Measurements from ENCODE around the gene LMNTD1. TPM values are rescaled to one million over a fixed set of nuclear protein-coding genes. Genes with fewer than 3 reads are reported as not detected.

LMNTD1 gene
- total RNA-seq, 1 experiment from 2014 or later: not detected

GRCh38 chr12:25463521-25463920 lies 89.6 kb downstream of the LMNTD1 start (continued):
- TF ChIP-seq, protein P1, sequence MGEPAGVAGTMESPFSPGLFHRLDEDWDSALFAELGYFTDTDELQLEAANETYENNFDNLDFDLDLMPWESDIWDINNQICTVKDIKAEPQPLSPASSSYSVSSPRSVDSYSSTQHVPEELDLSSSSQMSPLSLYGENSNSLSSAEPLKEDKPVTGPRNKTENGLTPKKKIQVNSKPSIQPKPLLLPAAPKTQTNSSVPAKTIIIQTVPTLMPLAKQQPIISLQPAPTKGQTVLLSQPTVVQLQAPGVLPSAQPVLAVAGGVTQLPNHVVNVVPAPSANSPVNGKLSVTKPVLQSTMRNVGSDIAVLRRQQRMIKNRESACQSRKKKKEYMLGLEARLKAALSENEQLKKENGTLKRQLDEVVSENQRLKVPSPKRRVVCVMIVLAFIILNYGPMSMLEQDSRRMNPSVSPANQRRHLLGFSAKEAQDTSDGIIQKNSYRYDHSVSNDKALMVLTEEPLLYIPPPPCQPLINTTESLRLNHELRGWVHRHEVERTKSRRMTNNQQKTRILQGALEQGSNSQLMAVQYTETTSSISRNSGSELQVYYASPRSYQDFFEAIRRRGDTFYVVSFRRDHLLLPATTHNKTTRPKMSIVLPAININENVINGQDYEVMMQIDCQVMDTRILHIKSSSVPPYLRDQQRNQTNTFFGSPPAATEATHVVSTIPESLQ (CRISPR knock-in tag; IDR thresholded peaks at IDR 0.05): no peak
- TF ChIP-seq TP53 (CRISPR knock-in tag; IDR thresholded peaks at IDR 0.05): no peak
- no peak for TF ChIP-seq MAX (CRISPR knock-in tag; IDR thresholded peaks at IDR 0.05)

DNA sequence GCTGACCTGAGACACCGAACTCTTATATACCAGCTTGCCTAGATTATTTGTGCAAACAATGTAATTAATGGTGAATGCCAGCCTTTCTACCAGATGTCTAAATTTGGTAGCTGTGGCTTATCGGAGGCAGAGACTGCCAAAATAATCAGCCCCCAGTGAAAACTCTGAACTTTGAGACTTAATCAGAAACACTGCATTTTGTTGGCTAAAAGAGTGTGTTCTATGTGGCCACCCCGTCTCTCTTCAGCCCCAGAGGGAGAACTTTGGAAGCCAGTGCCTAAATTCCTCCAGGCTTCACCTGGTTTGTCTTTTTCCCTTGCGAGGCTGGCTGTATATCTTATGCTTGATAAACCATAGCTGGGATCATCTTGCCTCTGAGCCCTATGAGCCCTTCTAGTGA lies 90.1 kb downstream of the LMNTD1 start:
- Mint-ChIP-seq H3K4me3 (no peak overlapping the region), H3K4me1 (no peaks in the 10 kb centered on the region), H3K27me3 (ENCODE audit: low read depth) (peaks cover 3% of the 10 kb centered on the region; the same call in 1 of the 2 replicates), H3K9me3 (peaks cover 6% of the 10 kb centered on the region), H3K36me3 (no peaks in the 10 kb centered on the region), H3K27ac (no peak overlapping the region)
- ChIA-PET POLR2A (no interaction called here), CTCF (no interaction called here)
- DNase-seq (ENCODE audit: low spot score) (no peak), ATAC-seq (no peak)
- TF ChIP-seq ELF4 (CRISPR knock-in tag; IDR thresholded peaks at IDR 0.05; ENCODE audit: low read depth): no peak
- TF ChIP-seq MXD4 (CRISPR knock-in tag; IDR thresholded peaks at IDR 0.05; ENCODE audit: borderline replicate concordance): no peak
- no peak for TF ChIP-seq SP1 (CRISPR knock-in tag; conservative IDR thresholded peaks at IDR 0.05)
- no peak for TF ChIP-seq ZBTB21 (CRISPR knock-in tag; IDR thresholded peaks at IDR 0.05; ENCODE audit: borderline replicate concordance)
- no peak for TF ChIP-seq AR (CRISPR knock-in tag; IDR thresholded peaks at IDR 0.05)
- TF ChIP-seq ZNF396 (CRISPR knock-in tag; IDR thresholded peaks at IDR 0.05; ENCODE audit: borderline replicate concordance): no peak
- no peak for TF ChIP-seq ZNF317 (CRISPR knock-in tag; IDR thresholded peaks at IDR 0.05; ENCODE audit: borderline replicate concordance, low read depth)
- TF ChIP-seq PREB (CRISPR knock-in tag; IDR thresholded peaks at IDR 0.05; ENCODE audit: borderline replicate concordance): no peak
- TF ChIP-seq ESRRA (CRISPR knock-in tag; IDR thresholded peaks at IDR 0.05; ENCODE audit: borderline replicate concordance): no peak
- TF ChIP-seq OVOL2 (CRISPR knock-in tag; IDR thresholded peaks at IDR 0.05; ENCODE audit: borderline replicate concordance): no peak
- no peak for TF ChIP-seq ATF1 (CRISPR knock-in tag; IDR thresholded peaks at IDR 0.05)
- no peak for TF ChIP-seq CTCF (IDR thresholded peaks at IDR 0.05)
- TF ChIP-seq, protein P2, sequence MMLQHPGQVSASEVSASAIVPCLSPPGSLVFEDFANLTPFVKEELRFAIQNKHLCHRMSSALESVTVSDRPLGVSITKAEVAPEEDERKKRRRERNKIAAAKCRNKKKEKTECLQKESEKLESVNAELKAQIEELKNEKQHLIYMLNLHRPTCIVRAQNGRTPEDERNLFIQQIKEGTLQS (CRISPR knock-in tag; conservative IDR thresholded peaks at IDR 0.05): no peak
- TF ChIP-seq RORB (CRISPR knock-in tag; IDR thresholded peaks at IDR 0.05): no peak
- TF ChIP-seq GABPB1 (CRISPR knock-in tag; IDR thresholded peaks at IDR 0.05): no peak

Measured in WTC11 (cell line).